ENCODE measurements around the gene FAM124A.

- no peak for TF ChIP-seq CTCF (IDR thresholded peaks at IDR 0.05)
- no peak for TF ChIP-seq POLR2A (IDR thresholded peaks at IDR 0.05)
Observed at GRCh38 chr13:51236491-51236792, 14.2 kb downstream of the FAM124A start.

Data from uterus (tissue), 2 donors.